SH-SY5Y (cell line): ENCODE results near the gene OTUD5.

ENCODE experiments used
- GATA2 ChIP-seq: IDR thresholded peaks from 2 replicates; pipeline ENCODE4 v1.6.1; 2011; ENCODE audit warnings: mild to moderate bottlenecking, low read depth, low read length
- GATA3 ChIP-seq: IDR thresholded peaks from 2 replicates; pipeline ENCODE4 v1.6.1; 2011; ENCODE audit warnings: low read depth, mild to moderate bottlenecking, low read length, moderate library complexity

GRCh38 chrX:48939524-48940228 lies 17.7 kb downstream of the OTUD5 start:
- TF ChIP-seq GATA3 (no peak), GATA2 (no peak)
